GM19193 (cell line): ENCODE data around the gene RPAP3.

Source experiments
- POLR2A ChIP-seq: IDR thresholded peaks from 4 replicates; pipeline ENCODE4 v1.6.1; 2011; ENCODE audit not compliant: insufficient read depth, insufficient read length; ENCODE audit errors: extremely low read depth

RPAP3 gene

GRCh38 chr12:47686645-47687240 lies 19.1 kb downstream of the RPAP3 start:
- no peak for TF ChIP-seq POLR2A

GRCh38 chr12:47679785-47680184 lies 26.0 kb downstream of the RPAP3 start:
- TF ChIP-seq POLR2A: no peak

- no peak for TF ChIP-seq POLR2A
Measured at GRCh38 chr12:47672068-47672467, 33.8 kb downstream of the RPAP3 start.

GRCh38 chr12:47652521-47653234 lies 53.2 kb downstream of the RPAP3 start:
- no peak for TF ChIP-seq POLR2A

- no peak for TF ChIP-seq POLR2A
Measured at GRCh38 chr12:47651368-47652254, 54.2 kb downstream of the RPAP3 start.

- TF ChIP-seq POLR2A: no peak
Measured at GRCh38 chr12:47650469-47650868, 55.4 kb downstream of the RPAP3 start.

- TF ChIP-seq POLR2A: no peak
Measured at GRCh38 chr12:47649381-47649780, 56.4 kb downstream of the RPAP3 start.

- TF ChIP-seq POLR2A: no peak
Measured at GRCh38 chr12:47648056-47648579, 57.7 kb downstream of the RPAP3 start.

GRCh38 chr12:47636908-47637780 lies 68.7 kb downstream of the RPAP3 start:
- no peak for TF ChIP-seq POLR2A

- TF ChIP-seq POLR2A: no peak
Measured at GRCh38 chr12:47634127-47634526, 71.7 kb downstream of the RPAP3 start.

- TF ChIP-seq POLR2A: no peak
Measured at GRCh38 chr12:47621960-47622359, 83.9 kb downstream of the RPAP3 start.

- TF ChIP-seq POLR2A: no peak
Measured at GRCh38 chr12:47617476-47617875, 88.4 kb downstream of the RPAP3 start.

- no peak for TF ChIP-seq POLR2A
Measured at GRCh38 chr12:47616440-47616839, 89.4 kb downstream of the RPAP3 start.

GRCh38 chr12:47615711-47616110 lies 90.1 kb downstream of the RPAP3 start:
- no peak for TF ChIP-seq POLR2A
